Measurements from ENCODE around the gene CD19. TPM values are rescaled to one million over a fixed set of nuclear protein-coding genes. Genes with fewer than 3 reads are reported as not detected.

Gene CD19
- total RNA-seq, 1 experiment from 2014 or later, result not detected

- intact Hi-C loops (cut with micrococcal nuclease; ENCODE audit: unreplicated experiment), result no loop called here
- CTCF ChIA-PET, result no interaction called here
- no peak; the same call in 1 of the 2 replicates for ATAC-seq
Observed at GRCh38 chr16:28902909-28903308, 28.9 kb upstream of the CD19 start.

GRCh38 chr16:28903344-28904042 lies 28.3 kb upstream of the CD19 start:
- BruUV-seq (replicated peaks), result no TSS peak
- TF ChIP-seq POLR2AphosphoS5 (IDR thresholded peaks at IDR 0.05; ENCODE audit: low read depth, low read length), result no peak
- TF ChIP-seq TCF7L2 (IDR thresholded peaks at IDR 0.05; ENCODE audit: low read depth, low read length), result no peak
- TF ChIP-seq REST (IDR thresholded peaks at IDR 0.05; ENCODE audit: insufficient read depth in 1 of 2, low read depth in 2 of 2, low read length in 1 of 2), result no peak
- no peak for TF ChIP-seq CTCF (IDR thresholded peaks at IDR 0.05)
- TF ChIP-seq SIN3A (IDR thresholded peaks at IDR 0.05; ENCODE audit: borderline replicate concordance, insufficient read depth, low read depth, low read length), result no peak
- intact Hi-C loops (cut with micrococcal nuclease; ENCODE audit: unreplicated experiment) (no loop called here), in situ Hi-C loops (cut with HindIII; ENCODE audit: low pct_unique_long_range_greater_than_20kb, low sequenced_read_pairs) (no loop called here)
- no peaks in the 10 kb centered on the region for H3K36me3 ChIP-seq (ENCODE audit: control insufficient read depth, insufficient read depth, low read length)
- no peaks in the 10 kb centered on the region for H3K27me3 ChIP-seq (ENCODE audit: control insufficient read depth, insufficient read depth, low read length)
- no peak for DNase-seq (ENCODE audit: low read depth, low spot score)
- POLR2A ChIA-PET, result no interaction called here
- no peak overlapping the region for H3K4me3 ChIP-seq (ENCODE audit: low read depth in 2 of 2, low read length in 2 of 2)
- no peak overlapping the region for H3K27ac ChIP-seq (ENCODE audit: low read length)
- H3K9me3 ChIP-seq (ENCODE audit: control insufficient read depth, insufficient read depth, low read depth, low read length), result no peaks in the 10 kb centered on the region
- H3K4me1 ChIP-seq (ENCODE audit: control insufficient read depth, insufficient read depth, low read length), result no peaks in the 10 kb centered on the region
- ATAC-seq, result no peak
- CTCF ChIA-PET, result no interaction called here

More at GRCh38 chr16:28902909-28903308, 28.9 kb upstream of the CD19 start:
- no peak overlapping the region for H3K4me3 ChIP-seq (ENCODE audit: low read depth in 2 of 2, low read length in 2 of 2)
- no TSS peak for BruUV-seq (replicated peaks)
- H3K4me1 ChIP-seq (ENCODE audit: control insufficient read depth, insufficient read depth, low read length), result no peaks in the 10 kb centered on the region
- H3K27me3 ChIP-seq (ENCODE audit: control insufficient read depth, insufficient read depth, low read length), result no peaks in the 10 kb centered on the region
- no peak overlapping the region for H3K27ac ChIP-seq (ENCODE audit: low read length)
- no peak for TF ChIP-seq CTCF (IDR thresholded peaks at IDR 0.05)
- TF ChIP-seq TCF7L2 (IDR thresholded peaks at IDR 0.05; ENCODE audit: low read depth, low read length), result no peak
- no peak for TF ChIP-seq REST (IDR thresholded peaks at IDR 0.05; ENCODE audit: insufficient read depth in 1 of 2, low read depth in 2 of 2, low read length in 1 of 2)
- TF ChIP-seq SIN3A (IDR thresholded peaks at IDR 0.05; ENCODE audit: borderline replicate concordance, insufficient read depth, low read depth, low read length), result no peak
- TF ChIP-seq POLR2AphosphoS5 (IDR thresholded peaks at IDR 0.05; ENCODE audit: low read depth, low read length), result no peak
- POLR2A ChIA-PET, result no interaction called here
- in situ Hi-C loops (cut with HindIII; ENCODE audit: low pct_unique_long_range_greater_than_20kb, low sequenced_read_pairs), result no loop called here
- DNase-seq (ENCODE audit: low read depth, low spot score), result no peak
- H3K36me3 ChIP-seq (ENCODE audit: control insufficient read depth, insufficient read depth, low read length), result no peaks in the 10 kb centered on the region
- H3K9me3 ChIP-seq (ENCODE audit: control insufficient read depth, insufficient read depth, low read depth, low read length), result no peaks in the 10 kb centered on the region
